Heart left ventricle (tissue), 16 donors: ENCODE measurements around the gene SLC30A5. TPM values are rescaled to one million over a fixed set of nuclear protein-coding genes. Genes with fewer than 3 reads are reported as not detected.
A peak's percentile ranks its signal among the peaks of the same experiment; 100 is the strongest.
"Not testable (repeated sequence)": the region's sequence is repeated elsewhere in the genome, so short reads cannot be mapped to it uniquely, and the experiment has no call there.

Experiments
- ATAC-seq, 4 donors: fragments of 200-7000 bp; cut with Tn5 transposase; one replicate each; pipeline ENCODE4 v1.9.1; 2020 to 2022; ENCODE audit warnings: moderate library complexity in 4 of 4, mild to moderate bottlenecking in 3 of 4, moderate number of reproducible peaks in 1 of 4
- DNase-seq, 5 donors: peaks; one replicate each; pipeline ENCODE4 v3.0.0-alpha.2; 2020
- H3K27ac ChIP-seq, 12 donors: fragments of 200-600 bp; sonication (generic) in 4 of 12; one replicate each; pipeline versions ENCODE4 v1.5.0 to v1.8.0; 2016 to 2022; ENCODE audit warnings: mild to moderate bottlenecking in 2 of 12
- H3K27me3 ChIP-seq, 9 donors: fragments of 200-600 bp; sonication (generic) in 2 of 9; one replicate each; pipeline versions ENCODE4 v1.5.1 to v1.8.0; 2016 to 2022; ENCODE audit warnings: mild to moderate bottlenecking in 3 of 9
- H3K36me3 ChIP-seq, 9 donors: fragments of 200-600 bp; sonication (generic) in 2 of 9; one replicate each; pipeline versions ENCODE4 v1.5.0 to v1.8.0; 2018 to 2022; ENCODE audit warnings: mild to moderate bottlenecking in 2 of 9
- H3K4me1 ChIP-seq, 12 donors: fragments of 200-600 bp; sonication (generic) in 4 of 12; one replicate each; pipeline versions ENCODE4 v1.5.0 to v1.8.0; 2016 to 2022; ENCODE audit warnings: mild to moderate bottlenecking in 3 of 12
- H3K4me3 ChIP-seq, 12 donors: fragments of 200-600 bp; sonication (generic) in 4 of 12; one replicate each; pipeline versions ENCODE4 v1.5.0 to v1.8.0; 2017 to 2022; ENCODE audit warnings: mild to moderate bottlenecking in 9 of 12, moderate library complexity in 4 of 12
- H3K9me3 ChIP-seq, 12 donors: fragments of 200-600 bp; sonication (generic) in 4 of 12; one replicate each; pipeline versions ENCODE4 v1.5.0 to v1.8.0; 2016 to 2022; ENCODE audit warnings: mild to moderate bottlenecking in 1 of 12
- CTCF ChIP-seq, 12 donors: fragments of 200-600 bp; sonication (generic) in 4 of 12; IDR thresholded peaks; one replicate each; pipeline versions ENCODE4 v1.5.0 to v1.8.0; 2018 to 2022; ENCODE audit warnings: antibody characterized with exemption in 12 of 12, mild to moderate bottlenecking in 5 of 12
- POLR2A ChIP-seq, 2 donors: fragments of 450-650 bp; IDR thresholded peaks; one replicate each; pipeline ENCODE4 v1.6.1; 2017; ENCODE audit warnings: antibody characterized with exemption in 2 of 2, mild to moderate bottlenecking in 2 of 2, moderate library complexity in 2 of 2
- WGBS, 4 donors: extraction: QIAGEN DNeasy Blood & Tissue Kit in 2 of 4; methylation state at CpG; one replicate each; pipeline versions ENCODE4 v1.1.5 to v1.1.7; 2013 to 2018; 5-methylcytosine and 5-hydroxymethylcytosine counted together
- intact Hi-C, 10 donors: fragments of 100-400 bp; cut with DNase I; formaldehyde crosslinking; loops; one replicate each; pipeline versions ENCODE4 v1.11.1 to v1.14.2; 2022
- polyA plus RNA-seq, 2 donors: library from polyadenylated mRNA; stranded (reverse); fragments of 200-250 nt; gene quantifications; one replicate each; pipeline ENCODE4 v1.2.3, GENCODE V29; 2013
- total RNA-seq, 9 donors: library from RNA; depleted of rRNA in 2 of 9; stranded (reverse); fragments of >200 nt in 2 of 9; fragmentation: NEBNext Ultra II Directional in 3 of 9; extraction: Animal tissue kit (Norgen Biotek cat#: 25700) in 3 of 9; gene quantifications; one replicate each; pipeline versions ENCODE4 v1.1.0 to v1.2.4, GENCODE V29; 2016 to 2023
- donor health status: ischemic (EF 13 %, LVEDD 7.1; RV severe dilation, severe dysfunction).
- donor health status: healthy with polysubstance abuse.
- donor health status: DM: no; HTN: yes; CAD: no.
- donor health status: DM: no; HTN: no; CAD: no.
- donor health status: ischemic (EF 25% LVEDD 6.9; RV normal size, moderate dysfunction).
- donor health status: ischemic (EF 25% LVEDD 5.7; RV mildly dilated, moderate dysfunction).
- donor health status: healthy.
- donor health status: DM: yes; HTN: yes; CAD: no.
- donor health status: ischemic (EF 35%, LVEDD 5.7; RV mildly dilated, moderate dysfunction).
- donor health status: nonischemic (EF 11% LVEDD 7.7; RV severe dilation, severe dysfunction).
- donor health status: DM: yes; HTN: yes; CAD: no.
- donor health status: PGD.
- donor health status: ischemic (EF 29% LVEDD 5.4; RV normal size, mild dysfunction).
- donor health status: nonischemic (EF 23%, LVEDD 6.1; RV moderate dilation, normal function).

The SLC30A5 gene
- total and polyA plus RNA-seq, 11 donors: 21.0 to 44.3 (median 29.0) TPM

- no peak overlapping the region for H3K4me3 ChIP-seq
- H3K4me1 ChIP-seq: no peaks in the 10 kb centered on the region
- DNase-seq: no peak
- H3K36me3 ChIP-seq: no peaks in the 10 kb centered on the region
- H3K9me3 ChIP-seq: no peaks in the 10 kb centered on the region
- TF ChIP-seq CTCF (IDR thresholded peaks at IDR 0.05) (no peak), POLR2A (IDR thresholded peaks at IDR 0.05) (no peak)
- H3K27ac ChIP-seq: no peak overlapping the region
- no peak for ATAC-seq
- intact Hi-C loops: no loop called here
- H3K27me3 ChIP-seq: no peaks in the 10 kb centered on the region
These were observed 10.4 kb upstream of the SLC30A5 start for GRCh38 chr5:69083412-69083811.

DNA sequence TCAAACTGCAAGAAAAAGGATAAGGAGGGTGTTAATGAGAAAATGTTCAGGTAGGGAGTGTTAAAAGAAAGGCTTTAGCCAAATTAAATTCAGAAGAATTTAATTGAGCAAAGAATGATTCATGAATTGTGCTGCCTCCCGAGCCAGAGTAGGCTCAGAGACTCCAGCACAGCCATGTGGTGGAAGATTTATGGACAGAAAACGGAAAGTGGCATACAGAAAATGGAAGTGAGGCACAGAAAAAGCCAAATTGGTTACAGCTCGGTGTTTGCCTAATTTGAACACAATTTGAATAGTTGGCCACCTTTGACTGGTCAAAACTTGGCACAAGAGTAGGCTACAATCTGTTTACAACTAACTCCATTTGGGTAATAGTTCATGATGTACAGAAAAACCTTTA, 9.6 kb upstream of the SLC30A5 start:
- no peaks in the 10 kb centered on the region for H3K4me1 ChIP-seq
- H3K4me3 ChIP-seq: no peak overlapping the region
- H3K27me3 ChIP-seq: no peaks in the 10 kb centered on the region
- TF ChIP-seq POLR2A (IDR thresholded peaks at IDR 0.05): no peak
- no peak for TF ChIP-seq CTCF (IDR thresholded peaks at IDR 0.05)
- 69 to 81% (median 81%) methylated on average over 3 of the region's 3 CpGs for WGBS, 4 donors
- intact Hi-C loops: no loop called here
- H3K27ac ChIP-seq: no peak overlapping the region
- H3K36me3 ChIP-seq: no peaks in the 10 kb centered on the region
- ATAC-seq (no peak), DNase-seq (no peak)
- no peaks in the 10 kb centered on the region for H3K9me3 ChIP-seq

DNA sequence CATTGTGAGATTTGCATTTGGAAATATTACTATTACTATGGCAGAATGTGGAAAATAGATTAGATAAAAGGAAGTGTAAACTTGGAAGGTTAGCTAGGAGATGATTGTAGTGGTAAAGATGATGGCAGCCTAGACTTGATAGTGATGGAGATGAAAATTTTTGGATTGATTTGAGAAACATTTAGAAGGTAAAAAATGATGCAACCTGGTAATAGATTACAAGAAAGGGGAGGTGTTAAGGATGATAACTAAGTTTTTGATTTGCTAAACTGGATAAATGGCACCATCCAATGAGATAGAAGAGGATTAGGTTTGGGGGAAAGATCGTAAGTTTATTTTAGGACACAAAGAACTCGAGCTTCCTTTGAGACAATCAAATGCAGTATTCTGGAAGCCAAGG, 8.9 kb upstream of the SLC30A5 start:
- WGBS, 4 donors: 77 to 88% (median 85%) methylated on average over 2 of the region's 2 CpGs
- no peak for ATAC-seq
- intact Hi-C loops: no loop called here

GRCh38 chr5:69086206-69086605, 7.6 kb upstream of the SLC30A5 start:
- Histone ChIP-seq H3K9me3 (no peaks in the 10 kb centered on the region), H3K36me3 (no peaks in the 10 kb centered on the region), H3K4me1 (peaks cover 0 to 6% (median 0%) of the 10 kb centered on the region in 12 donors), H3K4me3 (no peak overlapping the region), H3K27me3 (no peaks in the 10 kb centered on the region), H3K27ac (peak overlapping the region in 1 of 12 donors; percentile 4)
- TF ChIP-seq CTCF (IDR thresholded peaks at IDR 0.05) (no peak), POLR2A (IDR thresholded peaks at IDR 0.05) (no peak)
- DNase-seq (no peak), ATAC-seq (peak in 3 of 4 donors; percentile 38 to 51 (median 48))
- WGBS, 4 donors: 73 to 78% (median 76%) methylated on average over 5 of the region's 5 CpGs
- intact Hi-C loops: no loop called here

More for the DNA sequence above, 8.9 kb upstream of the SLC30A5 start:
- Histone ChIP-seq H3K9me3 (no peaks in the 10 kb centered on the region), H3K36me3 (no peaks in the 10 kb centered on the region), H3K27me3 (no peaks in the 10 kb centered on the region), H3K4me1 (no peaks in the 10 kb centered on the region), H3K27ac (no peak overlapping the region), H3K4me3 (no peak overlapping the region)
- no peak for DNase-seq
- TF ChIP-seq POLR2A (IDR thresholded peaks at IDR 0.05): no peak
- TF ChIP-seq CTCF (IDR thresholded peaks at IDR 0.05): no peak

DNA sequence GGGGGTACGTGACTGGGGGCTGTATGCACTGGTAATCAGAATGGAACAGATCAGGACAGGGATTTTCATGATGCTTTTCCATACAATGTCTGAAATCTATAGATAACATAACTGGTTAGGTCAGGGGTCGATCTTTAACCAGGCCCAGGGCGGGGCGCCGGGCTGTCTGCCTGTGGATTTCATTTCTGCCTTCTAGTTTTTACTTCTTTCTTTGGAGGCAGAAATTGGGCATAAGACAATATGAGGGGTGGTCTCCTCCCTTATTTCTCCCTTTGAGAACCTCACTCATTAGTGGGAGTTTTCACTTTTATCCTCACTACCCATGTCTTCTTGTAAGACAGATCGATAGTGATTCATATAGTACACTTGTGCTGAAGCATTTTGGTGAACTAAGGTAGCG, 5.8 kb upstream of the SLC30A5 start:
- 86 to 99% (median 94%) methylated on average over 7 of the region's 7 CpGs for WGBS, 4 donors
- ATAC-seq, DNase-seq, H3K4me1 ChIP-seq, H3K27me3 ChIP-seq, intact Hi-C loops, H3K4me3 ChIP-seq, H3K27ac ChIP-seq, H3K36me3 ChIP-seq, H3K9me3 ChIP-seq: not testable (repeated sequence)
